Loucy (cell line): Measurements from ENCODE around the gene PROK1.

Experiments used
- CTCF ChIP-seq: fragments of 200-600 bp; sonication (generic); conservative IDR thresholded peaks from 2 replicates; pipeline ENCODE4 v1.5.1; 2014; ENCODE audit warnings: mild to moderate bottlenecking, antibody characterized with exemption, low read length
- EZH2phosphoT487 ChIP-seq: fragments of 200-600 bp; IDR thresholded peaks from 2 replicates; pipeline ENCODE4 v1.6.1; 2018; ENCODE audit warnings: antibody characterized with exemption, mild to moderate bottlenecking, moderate library complexity, borderline replicate concordance

- no peak for TF ChIP-seq CTCF
- no peak for TF ChIP-seq EZH2phosphoT487
Observed at GRCh38 chr1:110492573-110492972, 41.6 kb downstream of the PROK1 start.
